Eye (tissue), 1 donor: Measurements from ENCODE around the gene PIGB.
"Not testable (repeated sequence)": the region's sequence is repeated elsewhere in the genome, so short reads cannot be mapped to it uniquely, and the experiment has no call there.

Source experiments
- DNase-seq: peaks from one replicate; pipeline ENCODE4 v3.0.0-alpha.2; 2015

Gene PIGB

DNA sequence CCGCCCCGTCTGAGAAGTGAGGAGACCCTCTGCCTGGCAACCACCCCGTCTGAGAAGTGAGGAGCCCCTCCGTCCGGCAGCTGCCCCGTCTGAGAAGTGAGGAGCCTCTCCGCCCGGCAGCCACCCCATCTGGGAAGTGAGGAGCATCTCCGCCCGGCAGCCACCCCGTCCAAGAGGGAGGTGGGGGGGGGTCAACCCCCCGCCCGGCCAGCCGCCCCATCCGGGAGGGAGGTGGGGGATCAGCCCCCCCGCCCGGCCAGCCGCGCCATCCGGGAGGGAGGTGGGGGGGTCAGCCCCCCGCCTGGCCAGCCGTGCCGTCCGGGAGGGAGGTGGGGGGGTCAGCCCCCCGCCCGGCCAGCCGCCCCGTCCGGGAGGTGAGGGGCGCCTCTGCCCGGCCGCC, 16.2 kb upstream of the PIGB start:
- DNase-seq = not testable (repeated sequence)

DNA sequence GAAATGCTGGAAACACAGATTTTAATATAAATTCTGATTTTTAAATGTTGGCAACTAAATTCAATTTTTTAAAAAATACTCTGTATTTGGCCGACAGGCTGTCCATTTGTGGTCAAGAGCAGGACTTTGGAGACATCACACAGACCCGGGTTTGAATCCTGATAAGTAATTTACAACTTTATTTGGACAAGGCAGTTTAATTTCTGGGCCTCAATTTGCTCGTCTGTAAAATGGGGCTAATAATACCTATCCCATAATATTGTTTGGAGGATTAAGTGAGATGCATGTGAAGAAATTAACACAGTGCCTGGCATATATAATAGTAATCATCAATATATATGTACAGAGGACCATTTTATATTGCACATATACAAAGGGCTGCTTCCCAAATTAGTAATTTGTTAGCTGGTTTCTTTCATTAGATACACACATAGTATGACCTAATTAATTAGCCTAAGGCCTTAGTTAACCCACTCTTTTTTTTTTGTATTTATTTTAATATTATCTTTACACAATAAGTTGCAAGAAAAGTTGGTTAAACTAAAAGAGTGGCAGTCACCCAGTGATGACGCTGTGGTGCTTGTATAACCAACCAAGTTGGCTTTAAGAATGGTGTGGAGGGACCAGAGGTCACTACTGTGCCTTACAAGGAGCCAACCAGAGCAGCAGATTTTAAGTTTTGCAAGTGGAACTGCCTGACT, 665 bp downstream of the PIGB start:
- DNase-seq = no peak

DNA sequence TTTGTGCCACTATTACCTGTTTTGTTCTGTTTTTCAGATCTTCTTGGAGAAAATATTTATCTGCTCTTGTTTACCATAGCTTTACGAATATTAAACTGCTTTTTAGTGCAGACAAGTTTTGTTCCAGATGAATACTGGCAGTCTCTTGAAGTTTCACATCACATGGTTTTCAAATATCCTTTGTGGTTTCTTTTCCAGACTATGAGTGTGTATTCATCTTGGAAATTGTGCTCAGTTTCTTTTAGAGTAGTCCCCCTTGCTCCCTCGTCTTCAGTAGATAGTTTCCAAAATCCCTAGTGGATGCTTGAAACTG, 1.2 kb downstream of the PIGB start:
- no peak for DNase-seq

DNA sequence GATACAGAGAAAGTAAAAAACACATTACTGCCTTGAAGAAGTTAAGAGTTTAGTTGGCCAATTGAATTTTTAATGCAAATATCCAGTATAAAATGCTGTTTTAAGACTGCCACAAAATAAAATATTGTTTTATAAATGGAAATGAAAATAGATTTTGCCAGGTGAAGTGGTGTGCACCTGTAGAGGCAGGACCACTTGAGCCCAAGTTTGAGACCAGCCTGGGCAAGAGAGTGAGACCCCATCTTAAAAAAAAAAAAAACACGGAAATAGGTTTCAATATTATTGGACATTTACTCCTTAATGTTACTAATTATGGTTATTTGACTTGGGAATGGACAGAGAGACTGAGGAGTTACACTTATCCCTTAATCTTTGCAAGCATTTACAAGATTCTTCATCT, 1.9 kb downstream of the PIGB start:
- DNase-seq = no peak

DNA sequence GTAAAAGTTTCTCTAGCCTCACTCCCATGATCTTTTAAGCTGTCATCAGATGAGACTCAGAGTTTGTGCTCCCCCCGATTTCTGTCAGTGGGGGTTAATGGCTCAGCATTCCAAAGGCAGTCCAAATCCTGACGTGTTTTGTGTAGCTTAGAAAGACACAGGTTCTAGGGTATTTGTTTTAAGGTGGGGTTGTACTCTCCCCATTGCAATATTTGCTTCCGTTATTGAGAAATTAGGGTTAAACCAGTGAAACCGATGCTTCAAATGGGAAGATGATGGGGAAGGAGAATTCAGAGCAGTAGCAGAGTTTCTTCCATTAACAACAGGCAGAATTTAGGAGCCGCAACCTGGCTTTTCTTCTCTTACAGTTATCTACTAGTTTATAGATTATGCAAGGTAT, 3.4 kb downstream of the PIGB start:
- no peak for DNase-seq

DNA sequence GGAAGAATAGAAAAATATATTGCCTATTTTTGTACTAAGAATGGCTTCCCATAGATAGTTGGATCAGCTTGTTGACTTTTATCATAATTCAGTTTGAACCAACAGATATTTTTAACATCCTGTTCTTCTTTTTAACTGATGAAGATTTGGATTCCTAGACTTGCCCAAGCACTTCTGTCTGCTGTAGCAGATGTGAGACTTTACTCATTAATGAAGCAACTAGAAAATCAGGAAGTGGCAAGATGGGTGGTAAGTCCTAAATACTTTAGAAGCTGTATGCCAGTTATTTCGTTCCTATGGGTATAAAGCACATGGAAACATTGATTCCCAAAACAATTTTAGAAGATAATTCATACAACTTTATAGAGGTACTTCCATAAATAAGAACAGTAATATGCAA, 8.4 kb downstream of the PIGB start:
- no peak for DNase-seq

DNA sequence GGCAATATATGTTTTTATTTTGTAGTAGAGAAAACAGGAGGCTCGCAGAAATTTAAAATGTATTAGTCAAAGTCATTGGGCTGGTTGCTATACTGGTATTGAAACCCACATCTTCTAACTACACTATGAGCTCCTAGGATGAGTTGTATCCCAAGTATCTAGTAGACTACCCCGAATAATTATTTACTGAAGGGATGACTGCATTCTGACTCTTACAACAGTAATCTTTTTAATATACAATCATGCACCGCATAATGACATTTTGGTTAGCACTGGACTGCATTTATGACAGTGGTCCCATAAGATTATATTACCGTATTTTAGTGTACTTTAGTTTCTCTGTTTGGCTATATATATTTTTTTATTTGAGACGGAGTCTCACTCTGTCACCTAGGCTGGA, 15.3 kb downstream of the PIGB start:
- DNase-seq = no peak

DNA sequence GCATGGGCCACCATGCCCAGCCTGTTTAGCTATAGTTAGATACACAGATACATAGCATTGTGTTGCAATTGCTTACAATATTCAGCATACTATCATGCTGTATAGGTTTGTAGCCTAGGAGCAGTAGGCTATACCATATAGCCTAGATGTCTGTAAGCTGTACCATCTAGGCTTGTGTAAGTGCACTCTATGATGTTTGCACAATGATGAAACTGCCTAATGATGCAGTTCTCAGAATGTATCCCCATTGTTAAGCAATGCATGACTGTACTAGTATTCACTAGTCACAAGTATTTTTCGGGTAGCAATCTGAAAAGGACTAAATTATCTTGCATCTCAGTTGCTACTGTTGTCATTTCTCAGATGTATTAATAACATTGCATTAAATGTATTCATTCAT, 16.0 kb downstream of the PIGB start:
- DNase-seq = no peak

DNA sequence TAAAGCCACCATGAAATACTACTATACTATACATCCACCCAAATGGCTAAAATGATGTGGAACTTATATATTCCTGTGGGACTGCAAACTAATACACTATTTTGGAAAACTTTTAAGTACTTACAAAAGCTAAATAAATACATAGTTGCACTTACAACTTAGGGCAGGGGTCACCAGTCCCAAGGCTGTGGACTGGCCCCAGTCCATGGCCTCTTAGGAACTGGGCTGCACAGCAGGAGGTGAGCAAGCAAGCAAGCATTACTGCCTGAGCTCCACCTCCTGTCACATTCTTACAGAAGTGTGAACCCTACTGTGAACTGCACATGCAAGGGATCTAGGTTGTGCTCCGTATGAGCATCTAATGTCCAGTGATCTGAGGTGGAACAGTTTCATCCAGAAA, 18.1 kb downstream of the PIGB start:
- DNase-seq = no peak

DNA sequence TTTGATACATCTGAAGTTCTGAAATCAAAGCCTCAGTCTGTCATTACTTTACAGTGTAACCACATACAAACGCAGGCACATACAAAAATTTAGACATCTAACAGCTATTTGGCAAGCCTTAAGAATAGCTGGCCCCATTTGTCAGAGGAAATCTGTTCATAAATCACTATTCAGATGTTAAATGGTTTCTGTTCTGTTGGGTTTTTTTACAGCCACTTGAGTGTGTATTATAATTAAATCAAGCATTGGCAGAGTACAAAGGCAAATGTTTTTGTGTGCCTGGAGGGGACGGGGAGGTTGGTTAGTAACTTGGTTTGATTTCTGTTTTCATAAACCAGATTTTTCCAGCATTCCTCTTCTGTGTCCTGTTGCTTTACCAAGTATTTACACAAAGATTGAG, 24.1 kb downstream of the PIGB start:
- no peak for DNase-seq

DNA sequence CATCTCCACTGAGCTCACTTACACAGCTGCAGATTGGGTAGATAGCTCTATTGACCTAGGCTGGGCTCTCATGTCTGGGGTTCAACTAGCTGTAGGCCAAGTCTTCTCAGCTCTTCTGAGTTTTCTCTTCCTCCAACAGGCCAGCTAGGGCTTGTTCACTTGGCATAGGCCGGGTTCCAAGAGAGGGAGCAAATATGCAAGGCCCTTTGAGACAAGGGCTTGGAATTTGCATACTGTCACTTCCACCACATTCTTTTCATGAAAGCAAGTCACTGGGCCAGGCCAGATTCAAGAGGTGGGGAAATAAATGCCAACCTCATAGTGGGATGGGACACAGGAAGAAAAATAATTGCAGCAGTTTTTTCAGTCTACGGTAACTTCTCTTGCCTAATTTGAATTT, 25.2 kb downstream of the PIGB start:
- no peak for DNase-seq

DNA sequence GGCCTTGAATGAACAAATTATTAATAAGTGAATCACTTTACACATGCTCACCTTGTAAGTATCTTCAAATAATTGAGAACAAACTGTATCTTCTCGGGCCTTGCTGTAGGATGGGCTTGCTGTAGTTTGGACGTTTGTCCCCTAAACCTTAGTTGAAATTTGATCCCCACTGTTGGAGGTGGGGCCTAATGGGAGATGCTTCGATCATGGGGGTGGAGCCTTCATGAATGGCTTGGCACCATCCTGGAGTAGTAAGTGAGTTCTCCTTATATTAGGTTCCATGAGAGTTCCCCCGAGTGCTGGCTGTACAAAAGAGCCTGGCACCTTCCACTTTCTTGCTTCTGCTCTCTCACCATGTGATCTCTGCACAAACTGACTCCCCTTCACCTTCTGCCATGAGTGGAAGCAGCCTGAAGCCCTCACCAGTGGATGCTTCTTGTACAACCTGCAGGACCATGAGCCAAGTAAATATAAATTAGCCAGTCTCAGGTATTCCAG, 29.3 kb downstream of the PIGB start:
- DNase-seq = no peak

DNA sequence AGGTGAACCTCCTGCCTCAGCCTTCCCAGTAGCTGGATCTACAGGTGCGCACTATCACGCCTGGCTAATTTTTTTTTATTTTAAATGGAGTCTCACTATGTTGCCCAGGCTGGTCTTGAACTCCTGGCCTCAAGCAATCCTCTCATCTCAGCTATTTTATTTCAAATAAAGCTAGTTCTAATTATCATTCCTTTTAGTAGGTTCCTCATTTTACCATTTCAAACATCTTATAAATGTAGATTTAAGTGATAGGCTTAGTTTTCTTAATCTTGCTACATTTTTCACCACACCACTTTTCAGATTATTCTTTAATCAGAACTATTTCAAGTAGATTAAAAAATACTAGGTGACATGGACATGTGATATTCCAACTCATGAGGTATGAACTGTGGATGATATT, 30.3 kb downstream of the PIGB start:
- no peak for DNase-seq

DNA sequence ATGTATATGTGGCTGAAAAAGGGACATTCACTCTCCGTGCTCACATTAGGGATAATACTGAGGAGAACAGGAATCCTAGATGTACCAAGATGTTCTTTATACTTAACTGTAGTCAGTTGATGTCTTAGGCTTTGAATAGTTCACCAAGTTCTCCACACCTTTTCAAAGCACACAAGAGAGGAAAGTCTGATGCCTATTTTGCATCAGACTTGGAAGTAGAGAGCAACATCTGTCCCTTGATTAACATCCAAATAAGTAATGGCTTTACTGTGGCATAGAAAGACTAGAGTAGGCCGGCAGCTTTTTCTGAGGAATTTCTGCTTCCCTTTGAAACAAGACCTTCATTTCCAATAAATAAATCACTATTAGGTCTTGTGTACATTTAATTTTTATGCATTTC, 34.0 kb downstream of the PIGB start:
- DNase-seq = no peak

DNA sequence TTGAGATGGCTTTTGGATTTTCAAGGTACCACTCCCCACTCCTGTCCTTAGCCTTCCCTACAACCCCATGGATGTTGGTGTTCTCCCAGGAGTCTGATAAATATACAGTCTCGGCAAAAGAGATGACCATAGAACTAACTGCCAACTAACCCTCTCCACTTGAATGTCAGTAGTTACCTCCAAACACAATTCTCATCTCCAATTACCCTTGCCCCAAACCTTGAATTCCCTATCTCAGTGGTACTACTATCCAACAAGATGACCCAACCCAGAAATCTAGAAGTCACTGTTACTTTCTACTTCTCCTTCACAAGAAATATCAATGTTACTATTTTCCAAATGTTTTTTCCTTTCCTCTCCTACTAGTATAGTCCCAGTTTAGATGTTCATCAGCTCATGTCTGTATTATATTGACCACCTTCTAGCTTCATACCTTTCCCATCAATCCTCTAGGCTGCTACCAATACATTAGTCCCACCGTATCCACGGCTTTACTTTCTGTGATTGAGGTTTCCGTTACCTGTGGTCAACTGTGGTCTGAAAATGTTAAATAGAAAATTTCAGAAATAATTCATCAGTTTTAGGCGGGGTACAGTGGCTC, 38.1 kb downstream of the PIGB start:
- DNase-seq = no peak

DNA sequence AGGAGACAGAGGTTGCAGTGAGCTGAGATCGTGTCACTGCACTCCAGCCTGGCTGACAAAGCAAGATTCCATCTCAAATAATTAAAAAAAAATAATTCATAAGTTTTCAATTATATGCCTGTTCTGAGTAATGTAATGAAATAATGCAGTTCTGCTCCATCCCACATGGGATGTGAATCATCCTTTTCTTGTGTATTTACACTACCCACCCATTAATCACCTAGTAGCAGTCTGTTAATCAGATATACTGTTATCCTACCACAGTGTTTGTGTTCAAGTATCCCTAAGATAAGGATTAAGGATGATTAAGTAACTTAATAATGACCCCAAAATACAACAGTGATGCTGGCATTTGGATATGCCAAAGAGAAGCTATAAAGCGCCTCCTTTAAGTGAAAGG, 38.8 kb downstream of the PIGB start:
- no peak for DNase-seq

DNA sequence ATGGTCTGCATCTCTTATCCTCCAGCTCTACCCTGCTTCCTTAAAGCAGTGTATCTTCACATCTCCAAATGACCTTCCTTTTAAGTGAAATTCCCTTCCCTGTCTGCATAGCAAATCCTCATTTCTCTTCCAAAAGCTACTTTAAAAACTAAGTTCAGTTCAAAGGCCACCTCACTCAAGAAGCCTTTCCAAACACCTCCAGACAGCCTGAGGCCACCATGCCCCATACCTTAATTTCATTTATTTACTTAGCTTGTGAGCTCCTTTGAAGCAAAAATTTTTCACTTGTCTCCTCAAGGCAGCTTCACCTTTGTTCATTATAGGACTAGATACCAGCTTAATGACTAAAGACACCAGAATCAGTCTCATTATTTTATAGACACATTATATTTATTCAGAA, 39.4 kb downstream of the PIGB start:
- no peak for DNase-seq

DNA sequence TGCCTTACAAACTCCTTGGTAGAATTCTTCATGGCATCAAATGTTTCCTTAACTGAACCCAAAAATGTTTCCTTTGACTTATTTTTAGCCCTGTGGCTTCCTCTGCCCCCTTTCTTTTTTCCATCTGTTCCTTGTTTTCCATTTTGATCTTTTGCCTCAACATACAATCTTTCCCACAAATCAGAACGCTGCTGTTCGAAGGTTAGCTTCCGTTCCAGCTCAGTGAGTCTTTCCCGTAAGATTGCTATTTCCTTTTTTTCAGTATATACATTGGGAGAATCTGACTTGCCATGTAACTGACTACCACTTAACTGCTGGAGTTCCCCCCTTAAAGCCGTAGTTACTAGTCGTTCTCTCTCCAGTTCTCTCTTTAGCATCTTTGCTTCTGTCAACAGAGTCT, 41.2 kb downstream of the PIGB start:
- DNase-seq = no peak

DNA sequence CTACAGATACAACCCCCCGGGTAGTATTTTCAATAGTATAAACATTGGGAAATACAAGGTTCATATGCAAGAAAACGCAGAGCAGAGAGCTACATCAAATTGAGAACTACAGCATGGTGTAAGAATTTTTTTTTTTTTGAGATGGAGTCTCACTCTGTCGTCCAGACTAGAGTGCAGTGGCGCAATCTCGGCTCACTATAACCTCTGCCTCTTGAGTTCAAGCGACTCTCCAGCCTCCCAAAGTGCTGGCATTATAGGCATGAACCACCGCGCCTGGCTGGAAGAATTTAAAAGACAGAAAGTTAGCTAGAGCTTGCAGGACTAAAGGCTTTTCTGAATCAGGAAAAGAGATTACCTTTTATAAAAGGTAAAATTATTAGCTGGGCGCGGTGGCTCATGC, 42.0 kb downstream of the PIGB start:
- no peak for DNase-seq

DNA sequence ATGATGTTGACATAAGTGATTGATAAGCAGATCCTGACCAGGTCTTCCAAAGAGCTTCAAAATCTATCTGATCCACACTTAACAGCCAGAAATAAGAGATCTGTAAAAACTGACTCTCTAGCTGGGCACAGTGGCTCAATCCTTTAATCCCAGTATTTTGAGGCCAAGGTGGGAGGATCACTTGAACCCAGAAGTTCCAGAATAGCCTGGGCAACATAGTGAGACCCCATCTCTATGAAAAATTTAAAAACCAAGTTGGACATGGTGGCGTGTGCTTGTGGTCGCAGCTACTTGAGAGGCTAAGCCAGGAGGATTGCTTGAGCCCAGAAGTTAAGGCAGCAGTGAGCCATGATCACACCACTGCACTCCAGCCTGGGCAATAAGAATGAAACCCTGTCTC, 43.6 kb downstream of the PIGB start:
- DNase-seq = no peak

DNA sequence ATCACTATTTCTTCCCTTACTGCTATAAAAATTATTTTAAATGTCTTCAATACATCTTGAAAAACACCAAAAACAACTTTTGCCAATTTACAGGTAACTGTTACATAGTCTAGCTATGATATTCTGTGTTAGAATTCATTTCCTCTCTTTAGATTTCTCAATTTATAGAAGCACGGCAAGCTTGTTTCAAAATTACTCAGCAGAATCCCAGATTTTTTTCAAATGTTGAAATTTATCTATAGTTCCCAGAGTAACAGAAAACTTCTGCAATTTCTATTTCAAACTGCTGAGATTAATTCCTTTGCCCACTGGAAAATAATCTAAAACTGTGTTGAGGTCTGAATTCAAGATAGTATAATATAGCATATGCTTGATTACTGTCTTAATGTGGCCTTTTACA, 48.0 kb downstream of the PIGB start:
- no peak for DNase-seq

DNA sequence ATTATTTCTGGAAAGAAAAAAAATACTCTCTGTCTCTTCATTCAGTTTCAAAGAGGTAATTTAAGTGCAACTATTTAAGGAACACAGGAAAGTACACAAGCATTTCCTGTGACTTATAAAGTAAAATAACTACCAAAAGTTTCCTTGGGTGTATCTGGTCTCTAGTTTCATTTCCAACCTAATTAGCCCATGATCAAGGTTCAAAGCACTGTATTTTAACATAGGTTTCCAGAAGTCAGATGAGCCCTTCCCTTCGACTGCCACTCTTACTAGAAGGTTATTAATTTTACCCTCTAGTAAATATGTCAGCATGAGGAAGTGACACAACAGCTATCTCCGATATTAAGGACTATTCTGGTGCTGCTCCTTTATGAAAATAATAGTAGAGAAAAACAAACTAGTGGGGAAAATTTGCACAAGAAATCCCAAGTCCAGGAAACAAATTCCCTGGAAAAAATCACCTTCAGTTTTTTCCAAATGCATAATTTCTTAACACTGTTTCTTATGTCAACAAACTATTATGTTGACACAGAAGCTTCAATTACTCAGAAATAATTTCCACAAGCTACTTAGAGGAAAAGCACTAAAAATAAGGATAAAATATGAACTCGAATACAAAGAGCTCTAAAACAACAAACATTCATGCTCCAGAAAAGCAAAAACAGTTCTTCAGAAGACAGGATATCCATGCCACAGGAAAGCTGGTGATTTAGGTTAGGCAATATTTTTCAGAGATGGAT, 53.8 kb downstream of the PIGB start:
- no peak for DNase-seq

DNA sequence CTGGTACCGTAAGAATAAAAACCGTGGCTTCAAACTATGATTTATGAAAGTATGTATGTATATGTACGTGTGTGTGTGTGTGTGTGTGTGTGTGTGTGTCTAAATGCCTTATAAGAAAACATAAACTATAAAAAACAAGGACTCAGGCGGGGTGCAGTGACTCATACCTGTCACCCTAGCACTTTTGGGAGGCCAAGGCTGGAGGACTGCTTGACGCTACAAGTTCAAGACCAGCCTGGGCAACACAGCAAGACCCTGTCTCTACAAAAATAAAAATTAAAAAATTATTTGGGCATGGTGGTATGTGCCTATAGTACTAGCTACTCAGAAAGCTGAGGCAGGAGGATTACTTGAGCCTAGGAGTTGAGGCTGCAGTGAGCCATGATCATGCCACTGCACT, 60.1 kb downstream of the PIGB start:
- DNase-seq = no peak

DNA sequence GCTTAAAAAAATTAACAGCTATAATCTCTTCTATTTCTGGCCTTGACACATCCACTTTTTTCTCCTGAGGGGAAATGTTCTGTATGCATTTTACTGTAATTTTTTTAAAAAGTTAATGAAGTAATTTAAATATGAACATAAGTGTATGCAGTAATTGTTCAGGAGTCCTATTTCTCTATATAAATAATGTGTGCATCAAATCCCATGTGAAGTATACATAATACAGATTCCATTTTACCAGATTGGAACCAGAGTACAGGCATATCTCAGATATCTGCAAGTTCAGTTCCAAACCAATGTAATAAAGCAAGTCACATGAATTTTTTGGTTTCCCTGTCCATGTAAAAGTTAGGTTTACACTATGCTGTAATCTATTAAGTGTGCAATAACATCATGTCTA, 62.6 kb downstream of the PIGB start:
- no peak for DNase-seq

DNA sequence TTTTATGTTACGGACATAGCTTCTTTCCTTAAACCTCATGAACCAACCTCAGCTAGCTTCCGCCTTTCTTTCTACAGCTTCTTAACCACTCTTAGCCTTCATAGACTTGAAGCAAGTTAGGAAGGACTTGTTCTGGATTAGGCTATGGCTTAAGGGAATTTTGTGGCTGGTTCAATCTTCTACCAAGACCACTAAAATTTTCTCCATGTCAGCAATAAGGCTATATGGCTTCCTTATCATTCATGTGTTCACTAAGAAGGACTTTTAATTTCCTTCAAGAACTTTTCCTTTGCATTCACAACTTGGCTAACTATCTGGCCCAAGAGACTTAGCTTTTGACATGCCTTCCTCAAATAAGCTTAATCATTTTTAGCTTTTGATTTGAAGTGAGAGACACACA, 64.7 kb downstream of the PIGB start:
- no peak for DNase-seq
